ENCODE measurements around the gene SLC35F3.
"Not testable (repeated sequence)": the region's sequence is repeated elsewhere in the genome, so short reads cannot be mapped to it uniquely, and the experiment has no call there.

Gene SLC35F3

DNA sequence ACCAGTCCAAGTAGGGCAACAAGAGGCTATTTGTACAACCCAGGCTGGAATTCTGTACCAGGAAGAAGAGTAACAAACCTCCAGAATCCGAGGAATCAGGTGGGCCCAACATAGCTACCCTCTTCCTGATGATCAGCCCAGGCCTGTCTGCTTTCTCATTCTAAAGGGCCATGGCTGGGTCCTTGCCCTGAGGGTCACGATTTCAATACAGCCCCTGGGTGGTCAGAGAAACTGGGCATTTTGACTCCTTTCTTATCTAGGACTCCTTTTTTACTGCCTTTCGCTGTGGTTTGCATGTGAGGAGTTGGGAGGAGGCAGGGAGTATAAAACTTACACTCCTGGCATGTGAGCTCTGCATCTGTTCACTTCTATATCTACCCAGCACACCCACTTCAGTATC, 303.9 kb downstream of the SLC35F3 start:
- no peak for DNase-seq

DNA sequence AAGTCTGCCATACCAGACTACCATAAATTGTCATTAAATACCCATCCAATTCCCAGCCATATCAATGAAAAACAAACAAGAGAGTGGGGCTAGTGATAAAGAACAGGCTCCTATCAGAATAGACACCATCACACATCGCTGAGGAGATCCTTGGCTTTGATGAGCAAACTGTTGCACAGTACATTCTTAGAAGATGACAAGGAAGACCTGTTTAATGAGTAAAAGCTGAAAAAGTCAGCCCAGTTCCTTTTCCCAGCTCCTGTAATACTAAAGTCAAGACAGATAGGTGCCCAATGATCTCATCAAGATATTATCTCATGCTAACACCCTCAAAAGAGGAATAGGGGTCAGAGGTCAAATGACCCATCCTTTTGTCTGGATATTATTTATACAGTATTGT, 304.3 kb downstream of the SLC35F3 start:
- no peak for DNase-seq

DNA sequence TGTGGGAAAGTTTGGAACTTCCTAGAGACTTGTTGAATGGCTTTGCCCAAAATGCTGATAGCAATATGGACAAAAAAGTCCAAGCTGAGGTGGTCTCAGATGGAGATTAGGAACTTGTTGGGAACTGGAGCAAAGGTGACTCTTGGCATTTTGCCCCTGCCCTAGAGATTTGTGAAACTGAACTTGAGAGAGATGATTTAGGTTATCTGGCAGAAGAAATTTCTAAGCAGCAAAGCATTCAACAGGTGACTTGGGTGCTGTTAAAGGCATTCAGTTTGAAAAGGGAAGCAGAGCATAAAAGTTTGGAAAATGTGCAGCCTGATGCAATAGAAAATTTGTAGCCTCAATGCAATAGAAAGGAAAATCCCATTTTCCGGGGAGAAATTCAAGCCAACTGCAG, 306.0 kb downstream of the SLC35F3 start:
- not testable (repeated sequence) for DNase-seq

DNA sequence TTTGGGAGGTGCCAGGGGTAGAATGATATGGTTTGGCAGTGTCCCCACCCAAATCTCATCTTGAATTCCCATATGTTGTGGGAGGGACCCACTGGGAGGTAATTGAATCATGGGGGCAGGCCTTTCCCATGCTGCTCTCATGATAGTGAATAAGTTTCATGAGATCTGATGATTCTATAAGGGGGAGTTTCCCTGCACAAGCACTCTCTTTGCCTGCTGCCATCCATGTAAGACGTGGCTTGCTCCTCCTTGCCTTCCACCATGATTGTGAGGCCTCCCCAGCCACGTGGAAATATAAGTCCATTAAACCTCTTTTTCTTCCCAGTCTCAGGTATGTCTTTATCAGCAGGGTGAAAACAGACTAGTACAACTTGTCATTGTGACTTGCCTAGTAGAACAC, 307.4 kb downstream of the SLC35F3 start:
- not testable (repeated sequence) for DNase-seq

DNA sequence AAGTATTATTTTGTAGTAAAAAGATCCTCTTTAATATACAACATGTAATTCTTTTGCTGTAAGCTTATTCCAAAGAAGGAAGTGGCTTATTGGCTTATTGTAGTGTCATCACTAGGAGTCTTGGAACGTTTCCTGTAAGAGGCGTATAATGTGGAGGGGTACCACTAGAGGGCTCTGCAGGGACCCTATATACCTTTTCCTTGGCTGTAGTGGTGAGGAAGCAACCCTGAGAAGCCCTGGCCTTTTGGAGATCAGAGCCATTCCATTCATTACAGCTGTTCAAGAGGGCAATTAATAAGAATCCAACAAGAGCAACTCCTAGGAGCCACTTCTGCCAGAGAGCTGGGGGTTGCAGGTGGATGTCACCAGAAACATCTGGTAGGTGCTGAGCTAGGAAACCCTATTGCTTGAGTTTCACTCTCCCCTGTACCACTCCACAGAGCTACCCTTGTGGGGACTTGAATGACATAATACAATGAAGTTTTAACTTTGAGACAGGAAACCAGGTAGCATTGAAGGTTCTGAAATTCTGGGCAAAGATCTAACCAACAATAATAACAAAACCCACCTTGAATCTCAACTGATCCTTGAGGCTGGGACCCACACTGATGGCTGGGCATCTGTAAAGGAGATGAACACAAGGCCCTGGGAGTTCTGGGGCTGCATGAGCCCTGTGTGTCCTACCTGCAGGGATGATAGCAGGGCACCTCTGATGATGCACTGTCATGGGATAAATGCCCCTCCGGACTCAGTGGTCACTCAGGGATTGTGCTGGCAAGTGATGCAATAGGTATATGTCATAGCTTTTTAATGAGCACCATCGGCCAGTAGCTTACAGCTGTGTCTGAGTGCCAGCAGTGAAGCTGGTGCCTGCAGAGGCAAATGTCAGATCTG, 308.5 kb downstream of the SLC35F3 start:
- DNase-seq: peak; percentile 21

DNA sequence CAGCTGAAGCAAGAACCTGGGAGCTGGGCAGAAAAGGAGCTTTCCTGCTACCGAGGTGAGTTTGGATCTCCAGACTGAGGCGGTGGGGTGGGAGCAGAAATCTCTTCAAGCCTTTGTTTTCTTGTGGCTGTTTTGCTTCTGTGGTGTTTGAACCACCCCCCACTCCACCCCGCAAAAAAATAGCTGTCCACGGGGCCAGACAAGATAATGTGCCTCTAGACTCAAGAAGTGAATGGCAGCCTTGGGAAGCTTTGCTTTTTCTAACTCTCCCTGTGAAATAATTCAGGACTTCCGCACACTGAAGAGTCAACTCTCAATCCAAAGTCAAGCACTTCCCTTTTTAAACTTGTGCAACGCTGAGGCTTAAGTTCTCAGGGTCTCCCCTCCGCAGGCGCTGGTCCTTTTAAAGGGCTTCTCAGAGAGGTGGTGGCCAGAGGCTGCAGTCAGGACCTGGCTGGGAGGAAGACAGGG, 309.2 kb downstream of the SLC35F3 start:
- DNase-seq: no peak

DNA sequence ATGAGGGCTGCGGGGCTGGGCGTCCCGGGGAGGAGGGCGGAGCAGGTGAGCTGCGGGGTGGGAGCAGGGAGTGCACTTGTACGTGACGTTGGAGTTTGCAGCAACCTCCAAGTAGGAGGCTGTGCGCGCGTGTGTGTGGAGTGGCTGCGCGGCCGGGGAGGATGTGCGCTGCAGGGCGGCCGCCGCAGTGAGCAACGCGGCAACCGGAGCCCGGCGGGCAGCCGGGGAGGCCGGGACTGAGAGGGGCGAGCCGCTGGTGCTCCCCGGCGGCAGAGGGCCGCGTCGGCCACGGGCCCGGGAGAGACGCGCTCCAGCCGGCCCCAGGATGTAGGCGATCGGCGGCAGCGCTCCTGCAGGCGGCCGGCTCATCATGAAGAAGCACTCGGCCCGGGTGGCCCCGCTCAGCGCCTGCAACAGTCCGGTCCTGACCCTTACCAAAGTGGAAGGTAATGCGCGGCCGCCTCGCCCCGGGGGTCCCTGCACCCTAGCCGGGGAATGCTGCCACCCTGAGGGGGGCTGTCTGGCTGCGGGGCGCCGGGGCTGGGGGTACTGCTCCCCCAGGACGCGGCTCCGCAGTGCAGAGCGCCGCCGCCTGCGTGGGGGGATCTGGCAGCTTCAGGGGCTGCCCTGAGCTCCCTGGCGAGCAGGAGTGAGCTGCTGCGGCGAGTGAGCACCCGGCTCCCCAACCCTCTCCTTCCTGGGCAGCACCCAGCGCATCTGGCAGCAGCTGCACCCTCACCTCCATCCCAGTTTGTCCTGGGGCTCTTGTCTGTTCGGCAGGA, 309.8 kb downstream of the SLC35F3 start:
- DNase-seq: no peak

DNA sequence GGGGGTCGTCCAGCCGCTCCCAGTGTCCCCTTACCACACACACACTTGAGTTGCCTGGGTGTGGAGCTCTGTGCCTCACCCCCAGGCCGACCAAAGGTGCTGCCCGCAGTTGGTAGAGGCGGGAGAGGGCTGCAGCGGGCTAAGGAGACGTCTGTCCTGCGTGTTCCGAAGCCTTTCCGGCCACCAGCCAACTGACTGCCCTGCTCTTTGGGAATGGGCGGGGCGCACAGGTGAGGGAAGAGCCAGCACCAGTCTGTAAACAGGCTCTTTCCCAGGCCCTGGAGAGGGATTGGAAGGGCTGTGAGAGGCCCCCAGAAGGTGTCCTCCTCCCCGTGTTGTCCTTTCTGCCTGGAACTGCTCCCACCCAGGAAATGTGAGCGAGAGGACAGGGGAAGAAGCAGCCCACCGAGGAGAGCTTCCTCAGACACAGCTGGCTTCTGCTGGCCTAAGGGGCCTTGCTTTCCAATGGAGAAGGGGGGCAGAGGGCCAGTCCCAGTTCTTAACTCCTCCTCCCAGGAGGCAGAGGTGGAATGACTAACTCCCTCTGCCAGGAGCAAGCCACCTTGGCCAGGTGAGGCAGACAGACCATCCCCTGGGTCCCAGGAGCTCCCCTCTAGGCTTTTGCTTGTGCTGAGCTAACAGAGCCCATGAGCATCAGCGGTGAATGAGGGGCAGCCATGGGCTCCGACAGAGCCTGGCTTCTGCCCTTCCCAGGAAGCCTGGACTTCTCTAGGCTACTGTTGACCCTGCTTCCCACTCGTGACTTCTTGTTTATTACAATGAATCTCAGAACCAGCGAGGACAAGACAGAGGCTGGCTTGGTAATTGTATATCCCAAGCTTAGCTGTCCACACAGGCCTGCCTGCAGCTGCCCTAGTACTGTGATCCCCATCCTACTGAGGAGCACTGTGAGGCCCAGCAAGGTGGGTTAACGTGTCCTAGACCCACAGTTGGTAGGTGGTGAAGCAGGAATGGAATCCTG, 310.7 kb downstream of the SLC35F3 start:
- DNase-seq: no peak

DNA sequence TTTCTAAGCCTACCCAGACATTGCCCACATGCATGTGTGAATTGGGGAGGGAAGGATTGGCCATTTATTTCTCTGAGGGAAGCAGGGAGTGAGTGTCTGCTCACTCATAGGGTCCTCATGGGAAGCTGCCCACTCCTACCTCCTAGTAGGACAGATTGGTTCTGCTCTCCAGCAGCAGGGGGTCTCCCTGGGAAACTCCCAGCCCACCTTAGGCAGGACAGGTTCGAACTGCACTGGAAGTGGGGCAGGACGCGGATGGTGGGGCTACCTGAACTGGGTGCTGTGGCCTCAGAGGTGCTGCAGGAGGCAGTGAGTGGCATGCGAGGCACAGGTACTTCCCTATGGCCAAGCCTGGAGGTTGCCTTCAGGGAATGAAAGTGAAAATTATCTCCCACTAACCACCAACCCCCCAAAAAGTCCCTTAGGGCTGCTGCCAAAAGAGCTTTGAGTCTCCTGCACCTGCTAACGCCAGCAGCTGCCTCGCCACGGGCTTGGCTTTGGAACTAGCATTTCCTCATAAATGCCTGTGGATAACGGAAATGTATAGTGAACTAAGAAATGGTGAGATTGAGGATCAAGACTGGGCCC, 311.7 kb downstream of the SLC35F3 start:
- no peak for DNase-seq

DNA sequence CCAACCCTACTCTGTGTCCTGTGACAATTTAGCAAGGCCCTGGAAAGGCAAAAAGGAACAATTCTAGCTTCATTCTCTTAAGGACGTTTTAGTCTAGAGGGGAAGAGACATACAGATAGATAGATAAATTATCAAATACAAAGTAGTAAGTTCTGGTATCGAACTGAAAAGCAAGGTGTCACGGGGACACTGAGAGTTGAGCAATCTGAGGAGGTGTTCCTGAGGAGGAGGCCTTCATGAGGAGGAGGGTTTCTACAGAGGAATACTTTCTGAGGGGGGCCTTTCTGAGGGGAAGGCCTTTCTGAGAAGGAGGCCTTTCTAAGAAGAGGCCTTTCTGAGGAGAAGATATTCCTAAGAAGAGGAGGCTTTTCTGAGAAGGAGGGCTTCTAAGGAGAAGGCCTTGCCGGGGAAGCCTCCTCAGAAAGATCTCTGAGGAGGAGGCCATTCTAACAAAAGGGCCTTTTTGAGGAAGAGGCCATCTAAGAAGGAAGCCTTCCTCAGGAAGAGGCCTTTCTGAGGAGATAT, 312.9 kb downstream of the SLC35F3 start:
- DNase-seq: no peak

DNA sequence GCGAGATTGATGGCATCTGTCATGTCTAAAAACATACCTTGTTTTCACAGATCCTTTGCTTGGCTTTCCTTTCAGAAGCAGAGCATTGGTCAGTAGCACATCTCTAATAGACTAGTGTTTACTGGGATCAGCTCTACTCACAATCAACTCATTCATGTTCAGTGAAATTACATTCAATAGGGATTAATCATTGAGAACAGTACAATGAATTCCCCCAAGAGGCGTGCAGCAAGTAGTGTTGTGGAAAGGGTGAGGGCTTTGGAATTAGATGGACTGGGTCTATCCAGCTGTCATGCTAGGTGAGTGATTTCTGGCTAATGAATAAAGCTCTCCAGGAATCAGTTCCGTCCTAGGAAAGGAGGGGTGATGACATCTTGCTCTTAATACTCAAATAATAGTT, 313.6 kb downstream of the SLC35F3 start:
- DNase-seq: no peak

DNA sequence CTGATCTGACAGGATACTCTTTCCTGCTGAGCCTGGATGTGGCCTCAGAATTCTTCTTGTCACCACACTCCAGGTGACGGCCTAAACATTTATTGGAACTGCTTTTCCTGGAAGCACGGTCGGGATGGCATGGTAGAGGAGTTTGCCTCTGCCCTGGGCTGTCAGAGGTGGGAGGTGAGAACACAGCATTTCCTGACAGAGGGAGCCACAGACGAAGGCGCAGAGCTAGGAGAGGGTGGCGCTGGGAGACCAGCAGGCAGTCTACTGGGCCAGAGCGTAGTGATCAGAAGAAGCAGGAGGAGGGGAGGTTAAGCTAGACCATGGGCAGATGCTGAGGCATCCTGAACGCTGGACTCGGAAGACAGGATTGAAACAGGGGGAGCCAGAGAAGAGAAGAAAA, 315.2 kb downstream of the SLC35F3 start:
- no peak for DNase-seq

DNA sequence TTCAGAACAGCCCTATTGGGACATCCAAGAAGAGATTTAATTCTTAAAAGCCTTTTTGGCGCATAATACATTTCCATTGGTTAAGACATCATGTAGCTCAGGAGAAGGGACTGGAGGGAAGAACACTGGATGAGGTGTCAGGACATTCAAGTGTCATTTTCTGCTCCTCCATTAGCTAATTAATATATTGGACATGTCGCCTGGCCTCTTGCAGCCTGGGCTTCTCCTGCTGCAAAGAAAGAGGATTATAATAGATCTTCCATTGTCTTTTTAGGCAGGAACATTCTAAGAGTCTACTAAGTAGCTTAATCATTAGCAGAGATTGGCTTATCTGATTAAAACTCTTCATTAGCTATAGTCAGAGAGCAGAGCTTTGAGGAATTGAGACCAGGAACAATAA, 317.1 kb downstream of the SLC35F3 start:
- DNase-seq: no peak

DNA sequence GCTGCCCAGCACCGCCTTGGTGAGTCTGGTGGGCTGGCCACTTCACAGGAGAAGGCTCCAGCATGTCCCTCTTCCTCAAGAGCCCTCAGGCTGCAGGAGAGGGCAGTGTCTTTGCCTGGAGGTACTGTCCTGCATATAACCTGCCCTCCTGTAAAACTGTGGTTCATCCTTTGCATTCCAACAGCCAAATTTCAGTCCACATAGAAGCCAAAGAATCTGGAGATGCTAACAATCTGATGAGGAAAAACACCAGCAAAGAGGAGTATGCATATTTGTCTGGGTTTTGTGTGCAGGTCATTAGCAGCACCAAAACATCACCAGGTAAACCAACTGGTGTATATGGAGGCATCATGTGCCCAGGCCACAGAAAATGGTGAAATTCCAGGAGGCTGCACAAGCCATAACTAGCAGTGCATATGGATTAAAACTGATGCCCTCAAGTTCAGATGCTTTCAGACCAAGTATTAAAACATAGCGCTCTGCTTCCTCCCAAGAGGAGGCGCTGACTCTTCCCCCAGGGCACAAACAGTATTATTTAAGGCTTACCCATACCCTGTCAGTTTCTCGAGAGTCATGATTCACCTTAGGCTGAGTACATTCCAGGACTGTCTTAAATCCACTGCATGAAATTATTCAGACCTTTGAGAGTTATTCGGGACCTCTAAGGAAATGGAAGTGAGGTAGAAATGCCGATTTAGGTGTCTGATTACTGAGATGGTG, 318.2 kb downstream of the SLC35F3 start:
- no peak for DNase-seq

DNA sequence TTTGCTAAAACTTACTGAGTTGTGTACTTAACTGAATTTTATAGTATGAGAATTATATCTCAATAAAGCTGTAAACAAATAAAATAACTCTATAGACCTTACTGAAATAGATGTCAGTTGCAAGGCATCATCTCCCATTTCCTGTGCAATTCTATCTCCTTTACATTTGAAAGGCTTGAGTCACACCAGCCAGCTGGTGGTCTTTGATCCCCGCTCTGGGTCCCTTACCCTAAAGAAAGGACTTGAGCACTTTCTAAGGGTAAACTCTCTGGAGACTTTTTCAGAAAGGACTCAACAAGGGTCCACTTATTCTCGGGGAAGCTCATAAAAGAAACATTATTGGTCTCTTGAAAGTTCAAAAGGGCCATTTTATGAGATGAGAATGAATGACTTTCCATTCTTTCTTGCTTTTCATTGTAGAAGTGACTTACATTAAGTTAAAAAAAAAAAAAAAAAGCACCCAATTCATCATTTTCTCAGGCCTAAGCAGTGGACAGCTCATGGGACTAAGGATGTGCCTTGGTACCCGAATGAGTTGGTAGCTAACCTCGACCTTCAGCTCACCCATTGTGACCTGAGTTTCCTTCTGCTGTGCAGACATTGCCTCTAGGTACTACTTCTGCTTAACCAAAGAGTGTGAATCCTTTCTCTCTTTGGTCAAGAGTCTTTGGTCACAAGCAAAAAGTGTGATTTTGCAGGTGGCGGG, 321.8 kb downstream of the SLC35F3 start:
- no peak for DNase-seq

DNA sequence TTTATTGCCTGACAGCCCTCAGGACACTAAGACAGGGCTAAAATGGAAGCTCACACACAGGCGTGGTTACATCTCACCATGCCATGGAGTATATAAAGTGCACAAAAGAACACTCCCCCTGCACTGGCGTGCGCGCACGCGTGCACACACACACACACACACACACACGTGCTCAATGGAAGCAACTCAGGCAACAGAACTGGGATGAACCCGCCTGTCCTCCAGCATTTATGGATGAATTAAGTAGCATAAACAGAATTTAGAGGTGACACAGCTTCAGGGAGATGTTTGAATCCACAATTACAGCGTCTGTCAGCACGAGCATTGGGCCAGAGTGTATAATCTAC, 322.3 kb downstream of the SLC35F3 start:
- no peak for DNase-seq

DNA sequence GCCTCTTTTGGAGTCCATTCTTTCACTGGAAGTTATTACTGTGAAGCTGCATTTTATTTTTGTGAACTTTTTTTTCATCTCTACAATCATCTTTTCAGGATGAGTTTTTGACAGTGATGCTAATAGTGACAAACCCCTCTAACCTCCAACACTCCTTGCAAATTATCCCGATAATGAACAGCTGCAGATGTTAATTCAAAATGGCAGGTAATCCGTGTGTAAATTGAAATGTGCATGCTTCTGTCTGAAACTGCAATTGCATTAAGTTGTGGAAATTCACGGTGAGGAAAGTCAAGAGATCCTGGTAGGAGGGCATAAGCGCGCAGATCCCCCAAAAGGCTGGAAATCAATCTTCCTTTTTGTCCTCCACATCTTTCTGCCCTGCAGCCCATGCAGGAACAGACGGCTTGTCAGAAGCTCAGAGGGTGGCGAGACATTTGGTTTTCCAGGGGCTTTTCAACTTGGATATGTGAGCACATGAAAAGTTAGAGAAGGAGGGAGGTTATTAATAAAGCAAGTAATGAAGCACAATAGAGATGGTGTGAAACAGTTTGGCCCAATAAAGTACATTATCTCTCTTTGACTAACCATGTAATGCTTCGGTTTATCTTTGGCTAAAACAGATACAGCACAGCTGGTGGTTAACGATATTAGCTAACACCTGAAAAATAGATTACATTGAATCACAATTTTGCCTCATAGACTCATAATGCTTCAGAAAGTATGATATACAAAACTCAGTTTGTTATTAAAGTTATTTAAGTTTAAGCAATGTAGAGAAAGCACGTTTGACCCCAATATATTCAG, 325.3 kb downstream of the SLC35F3 start:
- no peak for DNase-seq

DNA sequence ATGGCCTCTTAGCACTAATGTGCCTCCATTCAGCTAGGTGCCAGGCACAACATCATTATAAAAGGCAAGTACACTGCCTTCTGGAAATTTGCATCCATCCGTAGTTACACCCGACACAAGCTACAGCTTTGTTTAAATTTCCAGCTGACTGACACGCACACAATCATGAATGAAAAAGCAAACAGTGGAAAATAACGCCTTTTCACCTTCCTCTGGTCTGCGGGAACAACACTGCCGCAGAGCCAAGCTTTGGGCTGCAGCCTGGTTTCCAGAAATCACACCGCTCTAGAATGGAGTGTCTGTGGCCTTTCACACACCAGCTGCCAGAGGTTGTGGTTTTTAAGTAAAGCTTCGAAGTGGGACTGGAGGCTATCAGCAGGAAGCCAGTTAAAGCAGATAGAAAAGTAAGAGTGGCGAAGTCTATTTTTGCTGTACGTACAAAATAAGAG, 326.0 kb downstream of the SLC35F3 start:
- DNase-seq: no peak

DNA sequence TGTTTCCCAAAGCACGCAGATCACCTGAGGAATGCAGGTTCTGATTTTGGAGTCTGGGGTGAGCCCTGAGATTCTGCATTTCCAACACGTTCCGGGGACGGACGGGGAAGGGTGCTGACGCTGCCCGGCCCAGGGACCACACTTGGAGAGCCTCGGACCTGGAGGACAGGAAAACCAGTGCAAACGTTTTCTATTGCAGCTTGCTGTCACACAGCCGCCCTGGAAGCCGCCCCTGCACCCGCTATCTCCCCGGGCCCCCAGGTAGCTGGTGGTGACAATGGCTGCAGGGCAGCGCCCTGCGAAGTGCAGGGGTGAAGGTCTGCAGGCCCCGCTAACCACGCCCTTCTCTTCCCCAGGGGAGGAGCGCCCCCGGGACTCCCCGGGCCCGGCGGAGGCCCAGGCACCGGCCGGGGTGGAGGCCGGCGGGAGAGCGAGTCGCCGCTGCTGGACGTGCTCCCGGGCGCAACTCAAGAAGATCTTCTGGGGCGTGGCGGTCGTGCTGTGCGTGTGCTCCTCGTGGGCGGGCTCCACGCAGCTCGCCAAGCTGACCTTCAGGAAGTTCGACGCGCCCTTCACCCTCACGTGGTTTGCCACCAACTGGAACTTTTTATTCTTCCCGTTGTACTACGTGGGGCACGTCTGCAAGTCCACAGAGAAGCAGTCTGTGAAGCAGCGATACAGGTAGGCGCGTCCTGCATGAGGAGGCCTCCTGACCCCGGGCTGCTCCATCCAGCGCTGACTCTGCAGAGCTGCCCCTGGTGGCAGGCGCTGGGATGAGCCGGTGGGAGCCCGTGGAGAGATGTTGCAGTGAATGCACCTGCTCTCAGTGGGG, 326.8 kb downstream of the SLC35F3 start:
- DNase-seq: no peak
